Raji (cell line): ENCODE data around the gene RSU1.

Source experiments
- POLR2A ChIP-seq: IDR thresholded peaks from 2 replicates; pipeline ENCODE4 v1.6.1; 2011; ENCODE audit warnings: low read depth, low read length, control low read depth; ENCODE audit not compliant: insufficient read depth

Gene RSU1

GRCh38 chr10:16835228-16835627 is 18.0 kb upstream of the RSU1 start:
- no peak for TF ChIP-seq POLR2A

- no peak for TF ChIP-seq POLR2A
These were observed 15.3 kb upstream of the RSU1 start for GRCh38 chr10:16832351-16833080.

- TF ChIP-seq POLR2A, result no peak
These were observed 11.5 kb upstream of the RSU1 start for GRCh38 chr10:16828701-16829175.

GRCh38 chr10:16828114-16828568 is 10.9 kb upstream of the RSU1 start:
- TF ChIP-seq POLR2A, result no peak

- no peak for TF ChIP-seq POLR2A
These were observed 5.6 kb upstream of the RSU1 start for GRCh38 chr10:16822726-16823360.

GRCh38 chr10:16822027-16822426 is 4.8 kb upstream of the RSU1 start:
- no peak for TF ChIP-seq POLR2A

- TF ChIP-seq POLR2A, result no peak
These were observed 3.2 kb upstream of the RSU1 start for GRCh38 chr10:16820421-16820820.

GRCh38 chr10:16820018-16820417 is 2.8 kb upstream of the RSU1 start:
- no peak for TF ChIP-seq POLR2A

- no peak for TF ChIP-seq POLR2A
These were observed 2.2 kb upstream of the RSU1 start for GRCh38 chr10:16819436-16819835.

GRCh38 chr10:16819026-16819425 is 1.8 kb upstream of the RSU1 start:
- no peak for TF ChIP-seq POLR2A

GRCh38 chr10:16816830-16817124 is 447 bp downstream of the RSU1 start:
- TF ChIP-seq POLR2A, result no peak

- no peak for TF ChIP-seq POLR2A
These were observed 1.1 kb downstream of the RSU1 start for GRCh38 chr10:16816171-16816570.

GRCh38 chr10:16814012-16814411 is 3.2 kb downstream of the RSU1 start:
- TF ChIP-seq POLR2A, result no peak

GRCh38 chr10:16812676-16813075 is 4.5 kb downstream of the RSU1 start:
- no peak for TF ChIP-seq POLR2A

- TF ChIP-seq POLR2A, result no peak
These were observed 5.5 kb downstream of the RSU1 start for GRCh38 chr10:16811765-16812164.

- TF ChIP-seq POLR2A, result no peak
These were observed 5.9 kb downstream of the RSU1 start for GRCh38 chr10:16811292-16811691.

GRCh38 chr10:16809074-16809718 is 8.0 kb downstream of the RSU1 start:
- TF ChIP-seq POLR2A, result no peak

- no peak for TF ChIP-seq POLR2A
These were observed 13.1 kb downstream of the RSU1 start for GRCh38 chr10:16804123-16804522.
